Neural progenitor cell (in vitro differentiated cells): ENCODE results near the gene OLFML2B. TPM values are rescaled to one million over a fixed set of nuclear protein-coding genes. Genes with fewer than 3 reads are reported as not detected.

Source experiments
- DNase-seq: peaks from one replicate; pipeline ENCODE4 v3.0.0-alpha.2; 2016; ENCODE audit warnings: low spot score
- H2AFZ ChIP-seq: fragments of 200-600 bp; sonication (generic); replicated peaks from 2 replicates; pipeline ENCODE4 v1.6.1; 2016; ENCODE audit warnings: antibody characterized with exemption
- H3F3A ChIP-seq: fragments of 200-600 bp; sonication (generic); 2 replicates; pipeline ENCODE4 v1.6.1; 2016; ENCODE audit warnings: antibody characterized with exemption, low read depth
- H3K27ac ChIP-seq: fragments of 200-600 bp; sonication (generic); 2 replicates; pipeline ENCODE4 v1.5.1; 2016; ENCODE audit warnings: mild to moderate bottlenecking
- H3K27me3 ChIP-seq: fragments of 200-600 bp; sonication (generic); 2 replicates; pipeline ENCODE4 v1.6.1; 2016; ENCODE audit warnings: mild to moderate bottlenecking, moderate library complexity
- H3K36me3 ChIP-seq: fragments of 200-600 bp; sonication (generic); 2 replicates; pipeline ENCODE4 v1.5.1; 2016
- H3K4me1 ChIP-seq: fragments of 200-600 bp; sonication (generic); 2 replicates; pipeline ENCODE4 v1.6.1; 2016; ENCODE audit warnings: mixed run types
- H3K4me2 ChIP-seq: fragments of 200-600 bp; sonication (generic); 2 replicates; pipeline ENCODE4 v1.6.1; 2016
- H3K4me3 ChIP-seq: fragments of 200-600 bp; sonication (generic); 2 replicates; pipeline ENCODE4 v1.5.1; 2016
- H3K79me2 ChIP-seq: fragments of 200-600 bp; sonication (generic); 2 replicates; pipeline ENCODE4 v1.6.1; 2016; ENCODE audit warnings: low read depth
- H3K9ac ChIP-seq: fragments of 200-600 bp; sonication (generic); 2 replicates; pipeline ENCODE4 v1.6.1; 2016
- H3K9me3 ChIP-seq: fragments of 200-600 bp; sonication (generic); 2 replicates; pipeline ENCODE4 v1.5.1; 2016; ENCODE audit warnings: low read depth
- H4K20me1 ChIP-seq: fragments of 200-600 bp; sonication (generic); 2 replicates; pipeline ENCODE4 v1.6.1; 2016; ENCODE audit warnings: low read depth
- H3K27ac Mint-ChIP-seq: 3 replicates; pipeline ENCODE4 v1.8.0; 2021; ENCODE audit warnings: mixed read lengths
- H3K27me3 Mint-ChIP-seq: 2 replicates; pipeline ENCODE4 v1.8.0; 2022; ENCODE audit warnings: low read depth, mild to moderate bottlenecking, inconsistent platforms, moderate library complexity, mixed read lengths; ENCODE audit not compliant: insufficient read depth
- H3K36me3 Mint-ChIP-seq: 3 replicates; pipeline ENCODE4 v1.8.0; 2021; ENCODE audit warnings: mixed read lengths
- H3K4me1 Mint-ChIP-seq: 3 replicates; pipeline ENCODE4 v1.8.0; 2021; ENCODE audit warnings: mixed read lengths
- H3K4me3 Mint-ChIP-seq: 3 replicates; pipeline ENCODE4 v1.8.0; 2021; ENCODE audit warnings: mild to moderate bottlenecking, moderate library complexity, mixed read lengths
- H3K9me3 Mint-ChIP-seq: 3 replicates; pipeline ENCODE4 v1.8.0; 2020; ENCODE audit warnings: mixed read lengths
- CTCF ChIP-seq: fragments of 200-600 bp; sonication (generic); IDR thresholded peaks from 2 replicates; pipeline ENCODE4 v1.5.1; 2017; ENCODE audit warnings: antibody characterized with exemption, mild to moderate bottlenecking
- EZH2 ChIP-seq: fragments of 200-600 bp; sonication (generic); IDR thresholded peaks from 2 replicates; pipeline ENCODE4 v1.6.1; 2017; ENCODE audit warnings: antibody characterized with exemption, mild to moderate bottlenecking, moderate library complexity
- EZH2phosphoT487 ChIP-seq: fragments of 200-600 bp; sonication (generic); IDR thresholded peaks from 2 replicates; pipeline ENCODE4 v1.6.1; 2017; ENCODE audit warnings: antibody characterized with exemption
- total RNA-seq: library from RNA; depleted of rRNA; stranded (reverse); fragments of >200 nt; gene quantifications from 2 replicates; pipeline ENCODE4 v1.2.3, GENCODE V29; 2015; ENCODE audit warnings: low replicate concordance

OLFML2B gene
- total RNA-seq, 1 donor from 2014 or later = 1.3 TPM

- Mint-ChIP-seq H3K36me3 (peaks cover 3% of the 10 kb centered on the region), H3K4me1 (no peaks in the 10 kb centered on the region)
These were observed 18.7 kb upstream of the OLFML2B start for GRCh38 chr1:162042361-162042760.

GRCh38 chr1:162040657-162041056, 17.0 kb upstream of the OLFML2B start:
- H3K27ac Mint-ChIP-seq = no peak overlapping the region
- H3K9me3 ChIP-seq = no peaks in the 10 kb centered on the region
- H3K4me3 ChIP-seq = no peak overlapping the region
- peaks cover 3% of the 10 kb centered on the region for H3K36me3 Mint-ChIP-seq
- no peak overlapping the region for H3K9ac ChIP-seq
- H3K4me1 ChIP-seq = no peaks in the 10 kb centered on the region
- peaks cover 4% of the 10 kb centered on the region for H3K27me3 ChIP-seq
- H3K36me3 ChIP-seq = no peaks in the 10 kb centered on the region
- no peak overlapping the region for H3K27ac ChIP-seq
- DNase-seq = peak; percentile 53
- H3K4me2 ChIP-seq = no peak overlapping the region
- H3F3A ChIP-seq = no peaks in the 10 kb centered on the region
- peaks cover 4% of the 10 kb centered on the region for H3K27me3 Mint-ChIP-seq
- TF ChIP-seq CTCF (peak; percentile 64), EZH2phosphoT487 (no peak), EZH2 (no peak)
- H3K4me1 Mint-ChIP-seq = no peaks in the 10 kb centered on the region
- H4K20me1 ChIP-seq = no peaks in the 10 kb centered on the region
- no peaks in the 10 kb centered on the region for H3K79me2 ChIP-seq
- H3K9me3 Mint-ChIP-seq = peaks cover 8% of the 10 kb centered on the region
- peak overlapping the region; percentile 90 for H2AFZ ChIP-seq
- H3K4me3 Mint-ChIP-seq = no peak overlapping the region

More at GRCh38 chr1:162042361-162042760, 18.7 kb upstream of the OLFML2B start:
- peaks cover 3% of the 10 kb centered on the region for H3K27me3 Mint-ChIP-seq
- H3F3A ChIP-seq = no peaks in the 10 kb centered on the region
- H2AFZ ChIP-seq = no peak overlapping the region
- H3K9me3 Mint-ChIP-seq = peaks cover 8% of the 10 kb centered on the region
- no peaks in the 10 kb centered on the region for H3K4me1 ChIP-seq
- H4K20me1 ChIP-seq = no peaks in the 10 kb centered on the region
- peaks cover 8% of the 10 kb centered on the region for H3K27me3 ChIP-seq
- H3K4me3 Mint-ChIP-seq = no peak overlapping the region
- TF ChIP-seq EZH2phosphoT487 (no peak), EZH2 (no peak), CTCF (no peak)
- no peak overlapping the region for H3K9ac ChIP-seq
- H3K27ac ChIP-seq = no peak overlapping the region
- no peaks in the 10 kb centered on the region for H3K9me3 ChIP-seq
- no peaks in the 10 kb centered on the region for H3K36me3 ChIP-seq
- no peak for DNase-seq
- no peak overlapping the region for H3K4me3 ChIP-seq
- H3K79me2 ChIP-seq = no peaks in the 10 kb centered on the region
- no peak overlapping the region for H3K27ac Mint-ChIP-seq
- no peak overlapping the region for H3K4me2 ChIP-seq

GRCh38 chr1:162040001-162040400, 16.3 kb upstream of the OLFML2B start:
- H3K36me3 ChIP-seq = no peaks in the 10 kb centered on the region
- peak overlapping the region; percentile 69 for H2AFZ ChIP-seq
- no peak overlapping the region for H3K4me3 ChIP-seq
- Mint-ChIP-seq H3K4me1 (no peaks in the 10 kb centered on the region), H3K27ac (no peak overlapping the region), H3K27me3 (peaks cover 4% of the 10 kb centered on the region), H3K4me3 (no peak overlapping the region), H3K36me3 (peaks cover 3% of the 10 kb centered on the region), H3K9me3 (peaks cover 8% of the 10 kb centered on the region)
- no peaks in the 10 kb centered on the region for H3K4me1 ChIP-seq
- H3K27me3 ChIP-seq = peaks cover 4% of the 10 kb centered on the region
- no peak for DNase-seq
- H3F3A ChIP-seq = no peaks in the 10 kb centered on the region
- no peak overlapping the region for H3K9ac ChIP-seq
- H4K20me1 ChIP-seq = no peaks in the 10 kb centered on the region
- no peak overlapping the region for H3K27ac ChIP-seq
- H3K9me3 ChIP-seq = no peaks in the 10 kb centered on the region
- H3K4me2 ChIP-seq = no peak overlapping the region
- H3K79me2 ChIP-seq = no peaks in the 10 kb centered on the region
- TF ChIP-seq CTCF (no peak), EZH2 (no peak), EZH2phosphoT487 (no peak)
